GM21737 (cell line): ENCODE measurements around the gene HCRT.
"Not testable (repeated sequence)": the region's sequence is repeated elsewhere in the genome, so short reads cannot be mapped to it uniquely, and the experiment has no call there.

ENCODE experiments used
- ATAC-seq: cut with Tn5 transposase; IDR thresholded peaks from one replicate; pipeline ENCODE4 v1.9.1; 2021; ENCODE audit warnings: mild to moderate bottlenecking, moderate library complexity; ENCODE audit not compliant: unreplicated experiment

HCRT gene

GRCh38 chr17:42184713-42185620 is at the start of gene HCRT:
HCRT (minus strand) TSS chr17:42185452; CDS start chr17:42185365, 87 bp downstream.
- ATAC-seq: no peak

- ATAC-seq: no peak
Measured at GRCh38 chr17:42233994-42234393, 48.7 kb upstream of the HCRT start.

GRCh38 chr17:42233156-42233555 is 47.9 kb upstream of the HCRT start:
- no peak for ATAC-seq

GRCh38 chr17:42230225-42230624 is 45.0 kb upstream of the HCRT start:
- ATAC-seq: no peak

- no peak for ATAC-seq
Measured at GRCh38 chr17:42227849-42228700, 42.8 kb upstream of the HCRT start.

GRCh38 chr17:42225646-42226045 is 40.4 kb upstream of the HCRT start:
- no peak for ATAC-seq

GRCh38 chr17:42224651-42225050 is 39.4 kb upstream of the HCRT start:
- ATAC-seq: no peak

GRCh38 chr17:42221886-42222745 is 36.9 kb upstream of the HCRT start:
- ATAC-seq: no peak

- ATAC-seq: not testable (repeated sequence)
Measured at GRCh38 chr17:42219280-42219679, 34.0 kb upstream of the HCRT start.

- no peak for ATAC-seq
Measured at GRCh38 chr17:42214156-42214555, 28.9 kb upstream of the HCRT start.

GRCh38 chr17:42212382-42212781 is 27.1 kb upstream of the HCRT start:
- ATAC-seq: no peak

GRCh38 chr17:42211921-42212341 is 26.7 kb upstream of the HCRT start:
- ATAC-seq: not testable (repeated sequence)

- ATAC-seq: no peak
Measured at GRCh38 chr17:42210046-42210445, 24.8 kb upstream of the HCRT start.

- ATAC-seq: not testable (repeated sequence)
Measured at GRCh38 chr17:42206153-42206612, 20.9 kb upstream of the HCRT start.

GRCh38 chr17:42203354-42203753 is 18.1 kb upstream of the HCRT start:
- ATAC-seq: no peak

- ATAC-seq: no peak
Measured at GRCh38 chr17:42202696-42203095, 17.4 kb upstream of the HCRT start.

GRCh38 chr17:42202159-42202558 is 16.9 kb upstream of the HCRT start:
- ATAC-seq: no peak

- no peak for ATAC-seq
Measured at GRCh38 chr17:42201458-42201772, 16.2 kb upstream of the HCRT start.

- no peak for ATAC-seq
Measured at GRCh38 chr17:42200706-42201457, 15.6 kb upstream of the HCRT start.

- ATAC-seq: no peak
Measured at GRCh38 chr17:42199416-42200011, 14.3 kb upstream of the HCRT start.
